ENCODE results near the gene DIDO1.

Gene DIDO1

DNA sequence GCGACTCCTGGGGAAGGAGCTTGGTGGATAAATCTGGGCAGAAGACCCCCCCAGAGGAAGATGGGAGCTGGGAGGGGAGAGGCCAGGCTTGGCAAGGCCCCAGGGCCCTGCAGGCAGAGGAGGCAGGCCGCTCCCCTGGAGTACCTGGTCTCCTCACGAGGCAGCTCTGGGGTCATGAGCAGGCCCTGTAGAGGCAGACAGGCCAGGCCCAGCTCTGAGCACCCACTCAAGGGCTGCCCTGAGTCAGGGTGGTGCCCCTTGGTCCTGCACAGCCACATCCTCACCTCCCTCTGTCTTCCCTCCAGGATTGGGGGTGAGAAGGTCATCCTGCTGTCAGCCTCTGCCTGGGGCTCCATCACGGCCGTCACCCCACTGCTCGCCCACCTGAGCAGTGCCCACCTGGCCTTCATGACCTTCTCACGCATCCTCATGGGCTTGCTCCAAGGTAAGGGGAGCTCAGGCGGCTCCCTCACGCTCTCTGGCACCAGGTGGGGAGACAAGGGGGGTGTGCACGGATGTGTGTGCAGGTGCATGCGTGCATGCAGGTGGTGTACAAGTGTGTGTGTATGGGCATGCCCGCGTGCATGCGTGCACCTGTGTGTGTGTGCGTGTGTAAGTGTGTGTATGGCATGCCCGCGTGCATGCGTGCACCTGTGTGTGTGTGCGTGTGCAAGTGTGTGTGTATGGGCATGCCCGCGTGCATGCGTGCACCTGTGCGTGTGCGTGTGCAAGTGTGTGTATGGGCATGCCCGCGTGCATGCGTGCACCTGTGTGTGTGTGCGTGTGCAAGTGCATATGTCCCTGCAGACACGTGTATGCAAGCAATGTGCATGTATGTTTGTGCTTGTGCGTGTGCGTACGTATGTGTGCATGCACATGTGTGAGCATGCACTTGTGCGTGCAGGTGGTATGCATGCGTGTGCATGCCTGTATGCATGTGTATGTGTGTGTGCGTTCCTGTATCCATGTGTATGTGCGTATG is 31.1 kb upstream of the DIDO1 start:
- no peaks in the 10 kb centered on the region for H3K27me3 Mint-ChIP-seq
- H3K4me3 Mint-ChIP-seq = peak overlapping the region in 1 of 2 donors; percentile 17
- H3K9me3 Mint-ChIP-seq = no peaks in the 10 kb centered on the region
- peaks cover 11 to 63% of the 10 kb centered on the region in 2 donors for H3K4me1 Mint-ChIP-seq
- no peak for ATAC-seq (replicated peaks)
- peaks cover 36 to 37% of the 10 kb centered on the region in 2 donors for H3K36me3 Mint-ChIP-seq
- H3K27ac Mint-ChIP-seq = no peak overlapping the region
- no peak for DNase-seq

DNA sequence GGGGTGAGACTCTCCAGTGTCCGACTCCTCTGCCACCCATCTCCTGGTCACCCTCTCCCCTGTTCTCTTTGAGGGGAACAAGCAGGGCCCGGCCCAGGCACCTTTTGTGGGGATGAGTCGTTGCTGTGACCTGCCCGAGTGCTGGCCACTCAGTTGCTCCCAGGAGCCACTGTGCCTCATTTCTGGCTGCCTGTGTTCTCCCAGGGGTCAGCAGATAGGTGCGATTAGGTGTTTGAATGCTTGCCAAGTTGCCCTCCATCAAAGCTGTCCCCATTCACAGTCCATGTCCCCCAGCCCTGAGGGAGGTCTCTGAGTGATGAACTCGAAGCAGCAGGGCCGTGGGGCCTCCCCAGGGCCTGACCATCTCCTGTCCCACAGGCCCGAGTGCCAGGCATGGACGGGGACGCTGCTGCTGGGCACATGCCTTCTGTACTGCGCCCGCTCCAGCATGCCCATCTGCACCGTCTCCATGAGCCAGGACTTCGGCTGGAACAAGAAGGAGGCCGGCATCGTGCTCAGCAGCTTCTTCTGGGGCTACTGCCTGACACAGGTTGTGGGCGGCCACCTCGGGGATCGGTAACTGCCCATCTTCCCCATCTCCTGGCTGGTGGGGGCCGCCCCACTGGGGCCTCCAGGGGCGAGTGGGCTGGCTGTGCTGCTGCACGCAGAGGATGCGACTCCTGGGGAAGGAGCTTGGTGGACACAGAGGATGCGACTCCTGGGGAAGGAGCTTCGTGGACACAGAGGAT is 30.3 kb upstream of the DIDO1 start:
- Mint-ChIP-seq H3K27ac (peak overlapping the region; percentile 5), H3K4me3 (no peak overlapping the region), H3K27me3 (no peaks in the 10 kb centered on the region), H3K4me1 (peaks cover 15 to 72% of the 10 kb centered on the region in 2 donors), H3K9me3 (no peaks in the 10 kb centered on the region), H3K36me3 (peaks cover 36 to 40% of the 10 kb centered on the region in 2 donors)
- no peak for ATAC-seq (replicated peaks)
- DNase-seq = no peak

DNA sequence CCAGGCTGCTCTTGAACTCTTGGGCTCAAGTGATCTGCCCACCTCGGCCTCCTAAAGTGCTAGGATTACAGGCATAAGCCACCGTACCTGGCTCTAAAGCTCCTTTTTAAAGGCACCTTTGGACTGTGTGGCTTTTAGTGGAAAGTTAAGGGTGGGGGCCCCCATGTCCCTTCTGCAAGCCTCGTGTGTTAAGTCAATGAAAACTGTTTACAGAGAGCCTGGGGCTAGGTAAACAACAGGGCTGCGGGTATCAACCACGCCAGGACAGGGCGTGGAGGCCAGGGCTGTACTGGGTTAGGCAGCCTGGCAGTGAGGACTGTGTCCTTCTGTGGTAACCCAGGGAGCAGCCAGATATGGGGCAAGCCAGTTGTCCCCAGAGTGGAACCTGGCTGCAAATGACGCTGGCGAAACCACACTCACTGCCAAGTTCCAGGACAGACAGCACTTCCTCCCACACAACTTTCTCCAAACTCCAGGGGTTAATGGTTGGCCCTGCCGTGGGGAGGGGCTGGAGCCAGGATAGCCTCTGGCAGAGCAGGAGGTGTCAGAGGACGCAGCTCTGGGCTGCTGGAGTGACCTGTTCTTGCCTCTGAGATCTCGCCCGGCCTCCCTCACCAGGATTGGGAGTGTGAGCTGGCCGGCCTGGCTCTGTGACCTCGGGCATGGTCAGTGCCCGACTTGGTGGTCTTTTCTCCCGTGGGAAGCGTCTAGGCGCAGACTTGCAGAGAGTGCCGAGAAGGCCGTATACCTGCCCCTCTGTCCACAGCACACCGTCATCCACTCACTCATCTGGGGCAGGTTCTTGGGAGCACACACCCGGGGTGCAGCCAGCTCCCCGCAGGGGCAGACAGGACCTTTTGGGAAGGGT is 29.4 kb upstream of the DIDO1 start:
- Mint-ChIP-seq H3K4me3 (peak overlapping the region; percentile 82 to 85), H3K27me3 (no peaks in the 10 kb centered on the region), H3K27ac (no peak overlapping the region), H3K4me1 (peaks cover 20 to 76% of the 10 kb centered on the region in 2 donors), H3K36me3 (peaks cover 36 to 44% of the 10 kb centered on the region in 2 donors), H3K9me3 (no peaks in the 10 kb centered on the region)
- no peak for DNase-seq
- ATAC-seq (replicated peaks) = no peak

DNA sequence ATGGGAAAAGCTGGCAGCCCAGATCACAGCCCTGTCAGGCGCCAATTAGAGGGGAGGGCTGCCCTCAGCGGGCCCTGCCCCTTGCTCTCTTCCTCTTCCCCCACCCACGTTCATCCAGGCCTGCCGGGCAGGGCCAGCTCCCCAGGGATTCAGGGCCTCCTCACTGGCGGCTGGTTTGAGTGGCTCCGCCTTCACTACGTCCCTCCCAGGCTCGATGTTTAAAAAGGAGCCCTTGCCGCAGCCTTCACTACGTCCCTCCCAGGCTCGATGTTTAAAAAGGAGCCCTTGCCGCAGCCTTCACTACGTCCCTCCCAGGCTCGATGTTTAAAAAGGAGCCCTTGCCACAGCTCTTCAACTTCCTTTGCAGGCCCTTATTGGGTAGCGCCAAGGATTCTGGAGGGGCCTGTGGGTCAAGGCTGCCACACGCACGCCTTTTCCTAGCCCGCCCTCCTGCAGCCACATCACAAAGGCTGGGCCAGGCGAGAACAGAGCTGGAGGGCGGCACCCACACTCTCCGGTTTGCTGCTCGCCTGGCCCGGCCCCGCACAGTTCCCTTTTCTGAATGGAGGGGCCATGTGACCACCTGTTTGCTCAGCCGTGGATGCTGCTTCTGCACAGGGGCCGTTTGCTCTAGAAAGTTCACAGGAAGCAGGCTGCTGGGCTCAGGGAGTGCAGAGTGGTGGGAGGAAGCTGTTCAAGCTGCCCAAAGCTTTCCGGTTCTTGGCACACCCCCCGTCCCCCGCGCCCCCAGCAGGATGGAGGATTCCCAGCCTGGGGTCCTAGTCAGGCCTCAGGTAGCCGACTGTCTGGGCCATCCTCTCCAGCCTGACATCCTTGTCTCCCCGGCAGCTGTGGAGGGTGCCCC is 27.8 kb upstream of the DIDO1 start:
- Mint-ChIP-seq H3K4me3 (peak overlapping the region; percentile 82 to 85), H3K9me3 (peaks cover 0 to 1% of the 10 kb centered on the region in 2 donors), H3K4me1 (peaks cover 23 to 69% of the 10 kb centered on the region in 2 donors), H3K27ac (peak overlapping the region; percentile 97), H3K36me3 (peaks cover 34 to 50% of the 10 kb centered on the region in 2 donors), H3K27me3 (no peaks in the 10 kb centered on the region)
- ATAC-seq (replicated peaks) (peak; percentile 86 to 90), DNase-seq (peak; percentile 90)

DNA sequence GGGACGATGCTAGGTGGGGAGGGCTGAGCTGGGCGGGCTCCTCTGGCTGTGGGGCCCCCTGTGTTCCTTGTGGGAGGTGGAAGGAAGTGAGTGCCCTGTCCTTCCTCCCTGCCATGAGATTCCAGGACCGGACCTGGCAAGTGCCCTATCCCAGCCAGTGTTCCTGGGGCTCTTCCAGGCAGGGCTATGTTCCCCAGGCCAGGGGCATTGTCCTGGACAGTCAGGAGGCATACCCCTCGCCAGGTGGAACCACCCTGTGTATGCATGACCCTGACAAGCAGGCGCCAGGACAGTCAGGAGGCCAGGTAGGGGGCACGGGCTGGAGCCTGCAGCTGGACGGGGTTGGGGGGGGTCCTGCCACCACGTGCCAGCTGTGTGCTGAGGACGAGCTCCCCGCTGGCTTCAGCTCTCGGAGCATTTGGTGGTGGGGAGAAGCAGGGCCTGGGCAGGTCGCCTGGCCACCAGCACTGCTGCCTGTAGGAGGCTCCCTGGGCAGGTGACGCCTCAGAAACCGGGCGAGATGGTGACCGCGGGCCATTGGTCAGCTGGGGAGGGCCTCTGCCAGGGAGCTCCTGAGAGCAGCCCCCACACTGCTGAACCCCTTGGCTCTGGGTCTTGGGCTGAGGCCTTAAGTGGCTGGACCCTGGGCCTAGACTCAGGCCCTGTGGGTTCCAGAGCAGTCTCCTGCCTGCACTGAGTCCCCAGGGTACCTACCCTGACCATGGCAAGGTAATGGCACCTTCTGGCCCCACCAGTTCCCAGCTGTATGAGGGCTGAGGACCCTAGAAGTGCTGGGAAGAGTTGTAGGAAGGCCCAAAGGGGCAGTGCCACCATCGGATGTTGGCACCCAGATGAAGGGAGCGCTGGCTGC is 26.9 kb upstream of the DIDO1 start:
- DNase-seq (no peak), ATAC-seq (replicated peaks) (peak; percentile 4 to 12)
- H3K9me3 Mint-ChIP-seq = peaks cover 0 to 3% of the 10 kb centered on the region in 2 donors
- peaks cover 23 to 65% of the 10 kb centered on the region in 2 donors for H3K4me1 Mint-ChIP-seq
- peak overlapping the region; percentile 97 for H3K27ac Mint-ChIP-seq
- H3K36me3 Mint-ChIP-seq = peaks cover 37 to 56% of the 10 kb centered on the region in 2 donors
- H3K27me3 Mint-ChIP-seq = no peaks in the 10 kb centered on the region
- H3K4me3 Mint-ChIP-seq = peak overlapping the region; percentile 82 to 85

DNA sequence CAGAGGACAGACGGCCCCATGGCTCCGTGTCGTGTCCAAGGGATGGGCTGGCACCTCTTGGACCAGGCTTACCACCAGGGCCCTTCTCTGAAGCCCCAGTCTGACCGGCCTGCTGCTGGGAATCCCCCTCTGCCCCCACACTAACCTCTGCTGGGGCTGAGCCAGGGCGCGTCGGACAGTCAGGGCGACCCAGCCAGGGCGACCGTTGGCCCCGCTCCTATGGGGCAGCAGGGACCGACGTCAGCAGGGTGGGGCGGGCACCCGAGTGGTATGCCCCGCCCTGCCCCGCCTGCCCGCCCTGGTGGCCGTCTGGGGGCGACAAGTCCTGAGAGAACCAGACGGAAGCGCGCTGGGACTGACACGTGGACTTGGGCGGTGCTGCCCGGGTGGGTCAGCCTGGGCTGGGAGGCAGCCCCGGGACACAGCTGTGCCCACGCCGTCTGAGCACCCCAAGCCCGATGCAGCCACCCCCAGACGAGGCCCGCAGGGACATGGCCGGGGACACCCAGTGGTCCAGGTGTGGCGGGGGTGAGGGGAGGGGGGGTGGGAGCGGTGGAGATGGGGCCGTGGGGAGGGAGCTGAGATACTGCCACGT is 26.2 kb upstream of the DIDO1 start, which contains the start of gene SLC17A9:
Gene SLC17A9 (plus strand): TSS at position 337 of the 595 bp plus-strand sequence. CDS start 122 bp downstream, at position 459.
- peak within 1 kb of the TSS; percentile 82 to 85 for H3K4me3 Mint-ChIP-seq
- H3K9me3 Mint-ChIP-seq = peaks cover 0 to 3% of the 10 kb centered on the region in 2 donors
- peak within 1 kb of the TSS; percentile 97 for H3K27ac Mint-ChIP-seq
- ATAC-seq (replicated peaks) (peak; percentile 62 to 65), DNase-seq (peak; percentile 83)
- H3K4me1 Mint-ChIP-seq = peaks cover 23 to 63% of the 10 kb centered on the region in 2 donors
- peaks cover 36 to 57% of the 10 kb centered on the region in 2 donors for H3K36me3 Mint-ChIP-seq
- H3K27me3 Mint-ChIP-seq = no peaks in the 10 kb centered on the region

DNA sequence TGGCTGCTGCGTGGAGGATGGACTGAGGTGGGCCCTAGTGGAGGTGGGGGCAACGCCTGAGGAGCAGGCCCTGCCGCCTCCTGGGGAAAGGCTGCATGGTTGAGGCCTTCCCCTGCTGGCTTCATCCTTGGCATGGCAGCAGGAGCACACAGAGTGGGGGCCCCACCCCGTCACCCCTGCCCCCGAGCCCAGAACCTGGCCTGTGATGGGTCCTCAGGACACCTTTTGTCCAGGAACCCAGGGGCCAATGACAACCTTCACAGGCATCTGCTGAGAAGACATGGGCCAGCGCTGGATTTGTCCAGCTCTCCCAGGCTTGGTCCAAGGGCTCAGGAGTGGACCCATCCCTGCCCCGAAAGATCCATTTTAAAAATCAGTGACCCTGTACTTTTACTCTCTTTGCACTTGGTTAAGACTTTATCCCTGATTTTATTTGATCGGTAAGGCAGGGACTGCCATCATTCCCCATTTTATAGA is 25.6 kb upstream of the DIDO1 start:
- peaks cover 24 to 58% of the 10 kb centered on the region in 2 donors for H3K4me1 Mint-ChIP-seq
- peak overlapping the region; percentile 82 to 85 for H3K4me3 Mint-ChIP-seq
- ATAC-seq (replicated peaks) (no peak), DNase-seq (no peak)
- peaks cover 0 to 3% of the 10 kb centered on the region in 2 donors for H3K9me3 Mint-ChIP-seq
- no peaks in the 10 kb centered on the region for H3K27me3 Mint-ChIP-seq
- H3K27ac Mint-ChIP-seq = peak overlapping the region; percentile 97
- peaks cover 36 to 58% of the 10 kb centered on the region in 2 donors for H3K36me3 Mint-ChIP-seq

DNA sequence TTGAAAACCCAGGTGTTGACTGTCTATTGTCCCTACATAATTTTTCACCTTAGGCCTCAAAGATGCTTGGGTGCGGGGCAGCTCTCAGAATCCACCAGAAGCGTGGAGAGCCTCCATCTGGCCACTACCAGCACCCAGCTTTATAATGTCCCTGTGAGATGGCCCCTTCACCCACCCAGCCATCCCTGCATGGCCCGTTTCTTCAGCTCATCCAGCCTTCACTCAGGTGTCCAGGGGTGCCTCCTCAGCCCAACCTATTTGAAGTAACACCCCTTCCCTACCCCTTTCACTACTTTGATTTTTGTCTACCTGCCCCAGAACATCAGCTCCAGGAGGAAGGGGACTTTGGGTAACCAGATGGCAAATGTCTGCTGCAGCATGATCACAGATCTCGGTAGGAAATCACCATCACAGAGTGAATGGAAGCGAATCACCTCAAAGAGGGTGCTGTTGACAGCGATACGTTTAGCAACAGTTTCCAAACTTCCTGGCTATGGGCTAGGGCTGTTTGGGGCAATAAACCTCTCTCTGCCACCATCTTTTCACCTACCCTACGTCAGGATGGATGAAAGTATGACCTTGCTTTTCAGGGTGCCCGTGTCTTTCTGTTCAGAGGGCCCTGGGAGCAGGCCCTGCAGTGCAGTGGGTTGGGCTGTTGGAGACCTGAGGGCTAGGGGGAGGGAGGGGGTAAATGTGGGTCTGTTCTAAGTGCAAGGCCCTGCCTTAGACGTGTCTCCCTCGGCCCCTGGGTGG is 25.0 kb upstream of the DIDO1 start:
- Mint-ChIP-seq H3K9me3 (peaks cover 0 to 3% of the 10 kb centered on the region in 2 donors), H3K27ac (peak overlapping the region; percentile 44), H3K4me3 (peak overlapping the region; percentile 82 to 85), H3K4me1 (peaks cover 27 to 52% of the 10 kb centered on the region in 2 donors), H3K36me3 (peaks cover 34 to 59% of the 10 kb centered on the region in 2 donors), H3K27me3 (no peaks in the 10 kb centered on the region)
- no peak for DNase-seq
- ATAC-seq (replicated peaks) = no peak

DNA sequence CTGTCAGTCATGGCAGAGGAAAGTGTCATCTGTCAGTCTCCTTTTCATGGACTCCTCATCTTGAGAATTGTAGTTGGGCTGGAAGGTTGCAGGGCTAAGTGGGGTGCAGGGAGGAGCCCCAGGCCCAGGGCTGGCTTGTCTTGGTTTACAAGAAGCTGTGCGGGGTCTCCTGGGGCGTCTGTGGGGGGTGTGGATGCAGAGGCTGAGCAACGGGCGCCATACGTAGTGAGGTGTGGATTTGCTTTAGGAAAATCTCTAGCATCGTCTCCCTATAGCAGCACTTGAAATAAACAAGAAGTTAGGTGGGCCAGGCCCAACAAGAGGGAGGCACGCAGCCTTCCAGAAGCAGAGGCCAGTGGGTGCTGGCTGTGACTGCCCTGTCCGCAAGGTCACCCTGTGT is 24.4 kb upstream of the DIDO1 start:
- H3K4me3 Mint-ChIP-seq = no peak overlapping the region
- peaks cover 0 to 3% of the 10 kb centered on the region in 2 donors for H3K9me3 Mint-ChIP-seq
- peaks cover 30 to 54% of the 10 kb centered on the region in 2 donors for H3K36me3 Mint-ChIP-seq

DNA sequence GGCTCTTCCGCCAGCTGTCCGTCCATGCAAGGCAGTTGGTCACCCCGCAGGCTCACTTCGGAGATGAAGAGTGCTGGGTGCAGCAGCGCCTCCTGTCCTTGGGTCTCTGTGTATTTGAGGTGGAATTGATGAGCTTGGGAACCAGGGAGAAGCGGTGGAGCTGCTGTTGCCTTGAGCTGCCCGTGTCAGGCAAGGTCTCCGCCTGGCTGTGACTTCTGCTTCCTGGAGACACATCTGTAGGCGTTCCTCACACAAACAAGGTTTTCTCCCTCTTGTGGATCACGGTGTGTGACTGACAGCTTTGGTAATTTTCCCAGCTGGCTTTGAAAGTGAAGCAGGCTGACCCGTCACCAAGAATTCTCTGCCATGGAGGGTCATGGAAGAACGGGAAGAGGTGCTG is 23.7 kb upstream of the DIDO1 start:
- H3K4me3 Mint-ChIP-seq = no peak overlapping the region
- H3K9me3 Mint-ChIP-seq = peaks cover 0 to 3% of the 10 kb centered on the region in 2 donors
- DNase-seq (no peak), ATAC-seq (replicated peaks) (no peak)
- H3K27ac Mint-ChIP-seq = no peak overlapping the region
- peaks cover 25 to 43% of the 10 kb centered on the region in 2 donors for H3K4me1 Mint-ChIP-seq
- H3K27me3 Mint-ChIP-seq = no peaks in the 10 kb centered on the region
- H3K36me3 Mint-ChIP-seq = peaks cover 30 to 58% of the 10 kb centered on the region in 2 donors

More for the DNA sequence above, 24.4 kb upstream of the DIDO1 start:
- no peak for DNase-seq
- H3K27me3 Mint-ChIP-seq = no peaks in the 10 kb centered on the region
- no peak for ATAC-seq (replicated peaks)
- no peak overlapping the region for H3K27ac Mint-ChIP-seq
- peaks cover 25 to 46% of the 10 kb centered on the region in 2 donors for H3K4me1 Mint-ChIP-seq

DNA sequence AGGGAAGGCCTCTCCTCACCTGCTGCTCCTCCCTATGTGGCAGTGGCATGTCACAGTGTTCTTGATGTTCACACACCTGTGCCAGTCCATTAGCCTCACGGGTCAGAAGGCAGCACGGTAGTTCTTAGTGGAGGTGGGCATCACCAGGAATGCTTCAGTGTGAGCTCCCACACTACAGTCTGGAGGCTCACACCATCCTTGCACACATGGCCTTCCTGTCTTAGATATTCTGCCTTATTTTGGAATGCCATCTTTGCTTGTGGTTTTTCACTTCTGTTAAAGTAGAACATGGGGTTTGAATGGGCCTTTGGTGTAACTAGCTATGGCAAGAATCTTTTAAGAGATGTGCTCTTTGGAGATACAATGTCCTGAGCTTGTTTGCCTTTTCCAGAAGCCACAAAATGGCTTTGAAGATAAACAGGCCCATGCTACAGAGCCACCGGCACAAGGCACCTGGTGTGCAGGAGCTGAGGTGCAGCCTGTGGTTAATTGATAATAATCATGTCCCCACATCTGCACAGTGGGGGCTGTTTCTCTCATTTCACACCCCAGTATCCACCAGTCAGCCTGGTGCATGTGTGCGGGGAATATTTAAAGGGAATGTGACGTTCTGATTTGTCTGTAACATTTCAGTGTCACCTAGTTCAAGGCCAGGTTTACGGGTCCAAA is 23.0 kb upstream of the DIDO1 start:
- Mint-ChIP-seq H3K27ac (no peak overlapping the region), H3K9me3 (peaks cover 0 to 3% of the 10 kb centered on the region in 2 donors), H3K4me1 (peaks cover 20 to 37% of the 10 kb centered on the region in 2 donors), H3K27me3 (no peaks in the 10 kb centered on the region), H3K4me3 (no peak overlapping the region), H3K36me3 (peaks cover 32 to 60% of the 10 kb centered on the region in 2 donors)
- ATAC-seq (replicated peaks) (no peak), DNase-seq (no peak)
